ENCODE measurements around the gene TREH. TPM values are rescaled to one million over a fixed set of nuclear protein-coding genes. Genes with fewer than 3 reads are reported as not detected.
A peak's percentile ranks its signal among the peaks of the same experiment; 100 is the strongest.
"Not testable (repeated sequence)": the region's sequence is repeated elsewhere in the genome, so short reads cannot be mapped to it uniquely, and the experiment has no call there.

TREH gene
- total RNA-seq, 1 experiment from 2014 or later = not detected

- no peak for DNase-seq (ENCODE audit: low read depth)
Observed at GRCh38 chr11:118697346-118697745, 17.9 kb upstream of the TREH start.

- no peak for DNase-seq (ENCODE audit: low read depth)
Observed at GRCh38 chr11:118696673-118697226, 17.3 kb upstream of the TREH start.

- no peak for DNase-seq (ENCODE audit: low read depth)
Observed at GRCh38 chr11:118694771-118695170, 15.3 kb upstream of the TREH start.

- no peak for DNase-seq (ENCODE audit: low read depth)
Observed at GRCh38 chr11:118694185-118694584, 14.7 kb upstream of the TREH start.

GRCh38 chr11:118691926-118692830 lies 12.7 kb upstream of the TREH start:
- DNase-seq (ENCODE audit: low read depth) = peak; percentile 85

- DNase-seq (ENCODE audit: low read depth) = no peak
Observed at GRCh38 chr11:118690553-118691304, 11.3 kb upstream of the TREH start.

- DNase-seq (ENCODE audit: low read depth) = peak; percentile 93
Observed at GRCh38 chr11:118689852-118690552, 10.6 kb upstream of the TREH start.

GRCh38 chr11:118689503-118689851 lies 10.0 kb upstream of the TREH start:
- DNase-seq (ENCODE audit: low read depth) = no peak

- DNase-seq (ENCODE audit: low read depth) = no peak
Observed at GRCh38 chr11:118688851-118689502, 9.5 kb upstream of the TREH start.

GRCh38 chr11:118688339-118688738 lies 8.9 kb upstream of the TREH start:
- not testable (repeated sequence) for DNase-seq (ENCODE audit: low read depth)

GRCh38 chr11:118687906-118688305 lies 8.5 kb upstream of the TREH start:
- no peak for DNase-seq (ENCODE audit: low read depth)

- DNase-seq (ENCODE audit: low read depth) = no peak
Observed at GRCh38 chr11:118684187-118684586, 4.7 kb upstream of the TREH start.

- not testable (repeated sequence) for DNase-seq (ENCODE audit: low read depth)
Observed at GRCh38 chr11:118682939-118683338, 3.5 kb upstream of the TREH start.

GRCh38 chr11:118682372-118682771 lies 2.9 kb upstream of the TREH start:
- no peak for DNase-seq (ENCODE audit: low read depth)

- DNase-seq (ENCODE audit: low read depth) = not testable (repeated sequence)
Observed at GRCh38 chr11:118678908-118679307, 542 bp downstream of the TREH start.

GRCh38 chr11:118677977-118678376 lies 1.5 kb downstream of the TREH start:
- no peak for DNase-seq (ENCODE audit: low read depth)

GRCh38 chr11:118674082-118674435 lies 5.4 kb downstream of the TREH start:
- no peak for DNase-seq (ENCODE audit: low read depth)

- no peak for DNase-seq (ENCODE audit: low read depth)
Observed at GRCh38 chr11:118673361-118674081, 5.9 kb downstream of the TREH start.

- DNase-seq (ENCODE audit: low read depth) = peak; percentile 41
Observed at GRCh38 chr11:118672846-118673245, 6.6 kb downstream of the TREH start.

- no peak for DNase-seq (ENCODE audit: low read depth)
Observed at GRCh38 chr11:118671254-118671653, 8.2 kb downstream of the TREH start.
